Measurements from ENCODE around the gene FBLN1. TPM values are rescaled to one million over a fixed set of nuclear protein-coding genes. Genes with fewer than 3 reads are reported as not detected.

Gene FBLN1
- total RNA-seq, 2 experiments from 2014 or later: 0.42 TPM; not detected in 1

- CTCF ChIA-PET: interaction anchor here (1.5 to 2.3 kb wide), 5 partner anchors 8 to 52 kb away, joined by 4 to 8 read pairs (median 5); no protein-coding TSS in a partner anchor
These were observed 126.9 kb downstream of the FBLN1 start for GRCh38 chr22:45629469-45630089.

DNA sequence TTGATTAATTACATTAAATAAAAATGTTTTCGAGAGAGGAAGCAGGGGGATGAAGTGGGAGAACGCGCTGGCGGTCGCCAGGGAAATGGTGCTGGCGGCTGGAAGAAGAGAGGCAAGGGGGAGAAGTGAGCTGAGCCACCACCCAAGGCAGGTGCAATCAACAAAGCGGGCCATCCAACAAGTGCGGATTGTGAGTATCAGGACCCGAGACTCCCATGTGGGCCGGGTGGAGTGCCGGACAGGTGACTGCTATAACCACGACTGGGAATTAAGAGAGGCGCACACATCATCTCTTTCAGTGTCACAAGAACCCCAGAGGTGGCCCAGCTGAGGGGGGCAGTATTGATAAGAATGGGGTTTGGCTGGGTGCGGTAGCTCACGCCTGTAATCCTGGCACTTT, 127.8 kb downstream of the FBLN1 start:
- Mint-ChIP-seq H3K27ac (no peak overlapping the region), H3K4me3 (no peak overlapping the region), H3K4me1 (peaks cover 8% of the 10 kb centered on the region), H3K27me3 (peaks cover 58% of the 10 kb centered on the region), H3K36me3 (no peaks in the 10 kb centered on the region), H3K9me3 (ENCODE audit: low read depth) (no peaks in the 10 kb centered on the region)
- CTCF ChIA-PET: interaction anchor here (0.7 to 2.3 kb wide), 4 partner anchors 9 to 153 kb away, joined by 3 to 8 read pairs (median 4); no protein-coding TSS in a partner anchor
- DNase-seq (no peak), ATAC-seq (no peak)

More at GRCh38 chr22:45629469-45630089, 126.9 kb downstream of the FBLN1 start:
- DNase-seq: no peak
- H3K36me3 Mint-ChIP-seq: no peaks in the 10 kb centered on the region
- no peak overlapping the region for H3K27ac Mint-ChIP-seq
- H3K27me3 Mint-ChIP-seq: peaks cover 57% of the 10 kb centered on the region
- no peak for ATAC-seq
- H3K4me3 Mint-ChIP-seq: no peak overlapping the region
- H3K9me3 Mint-ChIP-seq (ENCODE audit: low read depth): no peaks in the 10 kb centered on the region
- H3K4me1 Mint-ChIP-seq: peaks cover 8% of the 10 kb centered on the region

GRCh38 chr22:45631140-45631840, 128.6 kb downstream of the FBLN1 start:
- H3K27me3 Mint-ChIP-seq: peaks cover 62% of the 10 kb centered on the region
- CTCF ChIA-PET: interaction anchor here (1.0 kb wide), 1 partner anchor 13 kb away, joined by 3 read pairs; no protein-coding TSS in a partner anchor
- peaks cover 8% of the 10 kb centered on the region for H3K4me1 Mint-ChIP-seq
- no peak overlapping the region for H3K27ac Mint-ChIP-seq
- H3K36me3 Mint-ChIP-seq: no peaks in the 10 kb centered on the region
- no peak overlapping the region for H3K4me3 Mint-ChIP-seq
- no peaks in the 10 kb centered on the region for H3K9me3 Mint-ChIP-seq (ENCODE audit: low read depth)
- ATAC-seq (no peak), DNase-seq (no peak)

GRCh38 chr22:45631841-45632238, 129.2 kb downstream of the FBLN1 start:
- CTCF ChIA-PET: no interaction called here
- peaks cover 8% of the 10 kb centered on the region for H3K4me1 Mint-ChIP-seq
- H3K27ac Mint-ChIP-seq: no peak overlapping the region
- no peak overlapping the region for H3K4me3 Mint-ChIP-seq
- DNase-seq (no peak), ATAC-seq (no peak)
- peaks cover 67% of the 10 kb centered on the region for H3K27me3 Mint-ChIP-seq
- H3K9me3 Mint-ChIP-seq (ENCODE audit: low read depth): no peaks in the 10 kb centered on the region
- H3K36me3 Mint-ChIP-seq: no peaks in the 10 kb centered on the region

DNA sequence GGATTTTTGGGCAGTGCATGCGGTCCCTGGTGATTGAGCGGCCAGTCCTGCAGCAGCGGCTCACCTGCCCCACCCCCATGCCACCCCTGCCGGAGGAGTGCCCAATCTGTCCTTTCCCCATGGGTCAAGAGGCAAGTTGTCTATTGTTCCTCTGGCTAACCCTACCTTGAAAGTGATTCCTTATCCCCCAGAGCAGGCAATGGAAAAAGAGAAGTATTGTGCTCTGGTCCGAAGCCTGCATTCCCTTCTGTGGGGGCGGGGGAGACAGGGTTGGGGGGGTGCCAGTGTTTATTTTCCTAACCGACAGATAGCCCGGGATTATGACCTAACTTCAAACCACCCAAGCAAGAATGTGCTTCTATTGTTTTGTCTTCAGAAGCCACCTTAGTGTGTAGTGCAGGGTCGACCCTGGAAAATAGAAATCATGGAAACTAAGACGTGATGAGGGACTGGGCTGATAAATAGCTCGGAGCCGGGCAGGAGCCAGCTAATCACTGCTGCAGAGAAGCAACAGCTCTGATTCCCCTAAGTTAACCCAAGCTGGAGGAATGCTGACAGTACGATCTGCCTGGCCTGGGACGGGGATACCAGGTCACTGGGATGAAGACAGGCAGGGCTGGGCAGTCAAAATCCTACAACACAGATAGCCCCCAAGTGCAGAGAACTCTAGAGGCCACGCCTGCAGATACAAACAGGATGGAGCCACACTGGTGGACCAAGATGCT, 130.3 kb downstream of the FBLN1 start:
- H3K4me1 Mint-ChIP-seq: peaks cover 9% of the 10 kb centered on the region
- CTCF ChIA-PET: interaction anchor here (0.6 kb wide), 1 partner anchor 520 kb away, joined by 3 read pairs; no protein-coding TSS in a partner anchor
- DNase-seq (no peak), ATAC-seq (no peak)
- H3K27ac Mint-ChIP-seq: no peak overlapping the region
- no peak overlapping the region for H3K4me3 Mint-ChIP-seq
- no peaks in the 10 kb centered on the region for H3K36me3 Mint-ChIP-seq
- no peaks in the 10 kb centered on the region for H3K9me3 Mint-ChIP-seq (ENCODE audit: low read depth)
- H3K27me3 Mint-ChIP-seq: peaks cover 74% of the 10 kb centered on the region

DNA sequence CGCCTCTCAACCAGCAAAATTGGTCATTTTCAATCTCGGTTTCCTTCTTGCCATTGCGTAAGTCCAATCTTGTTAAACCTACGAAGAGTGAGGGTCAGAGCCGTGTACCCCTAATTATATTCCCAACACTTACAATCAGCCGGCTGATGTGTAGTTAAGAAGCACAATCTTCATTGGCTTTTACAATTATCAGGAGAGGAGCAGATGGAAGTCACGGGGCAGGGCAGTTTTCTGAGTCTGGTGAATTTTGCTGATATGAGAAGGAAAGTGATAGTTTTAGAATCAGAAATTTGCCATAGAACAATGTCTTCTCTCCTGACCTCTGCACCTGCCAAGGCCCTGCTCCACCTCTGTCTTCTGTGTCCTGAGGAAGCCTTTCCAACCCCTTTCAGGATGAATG, 134.0 kb downstream of the FBLN1 start:
- CTCF ChIA-PET: interaction anchor here (0.8 to 2.6 kb wide), 3 partner anchors 8 to 369 kb away, joined by 3 to 8 read pairs (median 5); no protein-coding TSS in a partner anchor
- Mint-ChIP-seq H3K36me3 (no peaks in the 10 kb centered on the region), H3K27me3 (peaks cover 76% of the 10 kb centered on the region), H3K9me3 (ENCODE audit: low read depth) (no peaks in the 10 kb centered on the region), H3K27ac (no peak overlapping the region), H3K4me3 (no peak overlapping the region), H3K4me1 (peaks cover 31% of the 10 kb centered on the region)
- no peak for ATAC-seq
- no peak for DNase-seq

- H3K4me3 Mint-ChIP-seq: no peak overlapping the region
These were observed 135.5 kb downstream of the FBLN1 start for GRCh38 chr22:45638197-45638596.

GRCh38 chr22:45638834-45639746, 136.4 kb downstream of the FBLN1 start:
- DNase-seq (no peak), ATAC-seq (peak; percentile 59)
- CTCF ChIA-PET: interaction anchor here (0.8 to 2.2 kb wide), 5 partner anchors 9 to 367 kb away, joined by 3 to 5 read pairs (median 4); no protein-coding TSS in a partner anchor
- Mint-ChIP-seq H3K4me3 (no peak overlapping the region), H3K36me3 (no peaks in the 10 kb centered on the region), H3K27ac (peak overlapping the region; percentile 86), H3K4me1 (peaks cover 45% of the 10 kb centered on the region), H3K9me3 (ENCODE audit: low read depth) (no peaks in the 10 kb centered on the region), H3K27me3 (peaks cover 67% of the 10 kb centered on the region)

More at GRCh38 chr22:45638197-45638596, 135.5 kb downstream of the FBLN1 start:
- Mint-ChIP-seq H3K36me3 (no peaks in the 10 kb centered on the region), H3K27ac (no peak overlapping the region), H3K4me1 (peaks cover 43% of the 10 kb centered on the region), H3K27me3 (peaks cover 73% of the 10 kb centered on the region), H3K9me3 (ENCODE audit: low read depth) (no peaks in the 10 kb centered on the region)
- DNase-seq (no peak), ATAC-seq (no peak)
- CTCF ChIA-PET: interaction anchor here (0.8 to 2.2 kb wide), 4 partner anchors 9 to 368 kb away, joined by 3 to 5 read pairs (median 4); no protein-coding TSS in a partner anchor

GRCh38 chr22:45639747-45640102, 137.0 kb downstream of the FBLN1 start:
- ATAC-seq (peak; percentile 55), DNase-seq (peak; percentile 47)
- Mint-ChIP-seq H3K9me3 (ENCODE audit: low read depth) (no peaks in the 10 kb centered on the region), H3K4me1 (peaks cover 48% of the 10 kb centered on the region), H3K27me3 (peaks cover 65% of the 10 kb centered on the region), H3K4me3 (no peak overlapping the region), H3K36me3 (no peaks in the 10 kb centered on the region), H3K27ac (peak overlapping the region; percentile 86)
- CTCF ChIA-PET: interaction anchor here (1.5 kb wide), 1 partner anchor 10 kb away, joined by 4 read pairs; no protein-coding TSS in a partner anchor

- ATAC-seq: peak; percentile 14
- no peaks in the 10 kb centered on the region for H3K9me3 Mint-ChIP-seq (ENCODE audit: low read depth)
These were observed 137.7 kb downstream of the FBLN1 start for GRCh38 chr22:45640291-45640940.

GRCh38 chr22:45640941-45641621, 138.4 kb downstream of the FBLN1 start:
- Mint-ChIP-seq H3K27me3 (peaks cover 60% of the 10 kb centered on the region), H3K27ac (no peak overlapping the region), H3K36me3 (no peaks in the 10 kb centered on the region), H3K9me3 (ENCODE audit: low read depth) (no peaks in the 10 kb centered on the region), H3K4me1 (peaks cover 59% of the 10 kb centered on the region), H3K4me3 (no peak overlapping the region)
- DNase-seq (peak; percentile 29), ATAC-seq (no peak)
- CTCF ChIA-PET: no interaction called here

More at GRCh38 chr22:45640291-45640940, 137.7 kb downstream of the FBLN1 start:
- Mint-ChIP-seq H3K36me3 (no peaks in the 10 kb centered on the region), H3K4me3 (no peak overlapping the region), H3K27ac (peak overlapping the region; percentile 86), H3K27me3 (peaks cover 66% of the 10 kb centered on the region), H3K4me1 (peaks cover 55% of the 10 kb centered on the region)
- CTCF ChIA-PET: interaction anchor here (1.5 kb wide), 1 partner anchor 11 kb away, joined by 4 read pairs; no protein-coding TSS in a partner anchor
- peak; percentile 44 for DNase-seq
